Measurements from ENCODE around the gene MRAP. TPM values are rescaled to one million over a fixed set of nuclear protein-coding genes. Genes with fewer than 3 reads are reported as not detected.

Gene MRAP
- total and polyA plus RNA-seq, 2 experiments from 2014 or later = not detected

DNA sequence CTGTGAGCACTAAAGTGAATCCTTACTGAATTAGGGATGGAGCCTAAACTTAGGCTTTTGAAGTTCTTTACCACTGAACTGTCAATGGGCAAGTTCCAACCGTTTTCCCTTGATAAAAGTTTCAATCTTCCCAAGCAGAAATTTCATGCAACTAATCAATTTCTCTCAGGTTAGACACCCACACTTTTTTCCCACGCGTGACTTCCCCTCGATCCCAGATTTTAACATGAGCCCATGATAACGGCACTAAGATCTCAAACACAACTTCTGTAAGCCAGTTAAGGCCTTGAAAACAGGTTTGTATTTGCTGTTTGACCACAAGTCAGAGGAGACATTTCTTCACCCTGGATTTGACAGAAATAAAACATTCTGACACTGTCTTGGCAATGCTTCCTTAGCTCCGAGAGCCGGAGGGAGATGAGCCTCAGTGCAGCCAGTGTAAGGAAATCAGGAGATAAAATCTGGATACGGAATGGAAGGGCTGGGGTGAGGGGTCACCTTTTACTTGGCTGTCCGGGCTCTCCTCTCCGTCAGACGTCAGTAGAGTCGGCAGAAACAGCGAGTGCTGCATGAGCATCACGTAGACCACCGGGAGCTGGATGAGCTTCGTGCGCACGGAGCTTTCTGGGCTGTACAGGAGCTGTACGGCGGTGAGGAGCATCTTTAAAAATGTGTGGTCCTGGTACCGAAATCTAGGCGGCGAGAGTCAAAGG is 39.7 kb downstream of the MRAP start:
- no peaks in the 10 kb centered on the region for H3K9me2 ChIP-seq (ENCODE audit: insufficient read depth)
- WGBS, 2 experiments (ENCODE audit: low coverage in 1 of 2, low lambda C conversion rate in 2 of 2, missing lambda C conversion rate in 2 of 2) = 95 to 97% methylated on average over 23 of the region's 23 CpGs
- H2AFZ ChIP-seq = no peak overlapping the region
- peaks cover 13% of the 10 kb centered on the region for H3K4me1 ChIP-seq (ENCODE audit: insufficient read depth)
- H3K36me3 ChIP-seq (ENCODE audit: low read depth) = peaks cover 41% of the 10 kb centered on the region
- H3K4me2 ChIP-seq (ENCODE audit: unreplicated experiment) = no peak overlapping the region
- H3K27ac ChIP-seq = no peak overlapping the region
- no peak overlapping the region for H3K9ac ChIP-seq
- DNase-seq = no peak
- no peaks in the 10 kb centered on the region for H4K20me1 ChIP-seq (ENCODE audit: insufficient read depth)
- in situ Hi-C loops (cut with MboI) = no loop called here
- H3K27me3 ChIP-seq (replicated peaks; ENCODE audit: insufficient read depth) = no peaks in the 10 kb centered on the region
- no peak overlapping the region for H3K4me3 ChIP-seq
- H3F3A ChIP-seq (ENCODE audit: insufficient read depth) = peaks cover 17% of the 10 kb centered on the region
- TF ChIP-seq EZH2phosphoT487 (IDR thresholded peaks at IDR 0.05; ENCODE audit: insufficient read depth, low read depth) (no peak), EZH2 (IDR thresholded peaks at IDR 0.05; ENCODE audit: insufficient read depth, poor library complexity, severe bottlenecking) (no peak)
- no peaks in the 10 kb centered on the region for H3K9me3 ChIP-seq (ENCODE audit: low read depth)
- 0 out of 2 replicates have a peak, but pooled peaks cover 3% of the 10 kb centered on the region for H3K79me2 ChIP-seq (ENCODE audit: insufficient read depth)

DNA sequence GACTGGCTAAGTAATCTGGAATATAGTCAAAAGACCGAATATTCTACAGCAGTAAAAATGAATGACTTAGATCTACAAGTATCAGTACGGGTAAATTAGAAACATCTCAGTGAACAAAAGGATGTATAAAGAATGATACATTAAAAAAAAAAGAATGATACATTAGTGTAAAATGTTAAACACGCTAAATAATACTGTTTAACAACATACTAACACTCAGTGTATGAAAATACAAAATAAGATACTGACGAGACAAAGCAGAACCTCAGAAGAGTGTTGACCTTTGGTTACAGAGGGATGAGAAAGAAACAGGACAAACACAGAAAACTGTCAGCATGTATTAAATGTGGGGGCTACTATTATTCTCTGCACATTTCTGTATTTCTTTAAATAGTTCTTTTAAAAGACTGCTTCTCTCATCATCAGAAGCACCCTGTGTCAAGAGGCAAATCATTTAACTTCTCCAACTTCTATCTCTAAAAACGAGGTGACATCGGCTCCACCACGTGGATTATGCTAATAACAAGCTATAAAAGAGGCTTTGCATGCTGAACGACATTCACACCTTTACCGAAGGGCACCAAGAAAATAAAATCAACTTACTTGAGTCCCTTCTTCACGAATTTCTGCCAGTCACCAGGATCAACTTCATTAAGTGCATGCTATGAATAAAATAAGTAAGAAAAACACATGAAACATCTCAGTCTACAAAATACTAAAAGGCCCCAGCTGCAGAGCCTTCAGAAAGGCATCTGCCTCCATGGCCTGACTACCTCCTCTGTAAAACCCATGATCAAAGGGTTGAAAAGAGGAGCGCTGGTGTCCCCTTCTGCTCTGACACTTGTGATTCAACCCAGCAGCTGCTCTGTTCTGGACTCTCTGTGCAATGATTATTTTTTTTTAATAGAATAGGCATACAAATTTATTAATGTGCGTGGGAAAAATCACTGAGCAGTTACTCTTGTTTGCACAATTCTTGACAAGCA is 42.5 kb downstream of the MRAP start:
- no peak overlapping the region for H3K4me2 ChIP-seq (ENCODE audit: unreplicated experiment)
- 90% methylated on average over 12 of the region's 12 CpGs for WGBS, 2 experiments (ENCODE audit: low coverage in 1 of 2, low lambda C conversion rate in 2 of 2, missing lambda C conversion rate in 2 of 2)
- H3K9me2 ChIP-seq (ENCODE audit: insufficient read depth) = no peaks in the 10 kb centered on the region
- H4K20me1 ChIP-seq (ENCODE audit: insufficient read depth) = no peaks in the 10 kb centered on the region
- no peak for TF ChIP-seq EZH2 (IDR thresholded peaks at IDR 0.05; ENCODE audit: insufficient read depth, poor library complexity, severe bottlenecking)
- no peak for TF ChIP-seq EZH2phosphoT487 (IDR thresholded peaks at IDR 0.05; ENCODE audit: insufficient read depth, low read depth)
- no peaks in the 10 kb centered on the region; the same call in 1 of the 2 replicates for H3K4me1 ChIP-seq (ENCODE audit: insufficient read depth)
- no peaks in the 10 kb centered on the region for H3K9me3 ChIP-seq (ENCODE audit: low read depth)
- no peak for DNase-seq
- H3K27me3 ChIP-seq (replicated peaks; ENCODE audit: insufficient read depth) = no peaks in the 10 kb centered on the region
- peaks cover 5% of the 10 kb centered on the region; the same call in 1 of the 2 replicates for H3F3A ChIP-seq (ENCODE audit: insufficient read depth)
- H2AFZ ChIP-seq = no peak overlapping the region
- in situ Hi-C loops (cut with MboI) = no loop called here
- peaks cover 62% of the 10 kb centered on the region for H3K36me3 ChIP-seq (ENCODE audit: low read depth)
- H3K4me3 ChIP-seq = no peak overlapping the region
- H3K9ac ChIP-seq = no peak overlapping the region
- H3K79me2 ChIP-seq (ENCODE audit: insufficient read depth) = peaks cover 15% of the 10 kb centered on the region
- no peak overlapping the region for H3K27ac ChIP-seq

DNA sequence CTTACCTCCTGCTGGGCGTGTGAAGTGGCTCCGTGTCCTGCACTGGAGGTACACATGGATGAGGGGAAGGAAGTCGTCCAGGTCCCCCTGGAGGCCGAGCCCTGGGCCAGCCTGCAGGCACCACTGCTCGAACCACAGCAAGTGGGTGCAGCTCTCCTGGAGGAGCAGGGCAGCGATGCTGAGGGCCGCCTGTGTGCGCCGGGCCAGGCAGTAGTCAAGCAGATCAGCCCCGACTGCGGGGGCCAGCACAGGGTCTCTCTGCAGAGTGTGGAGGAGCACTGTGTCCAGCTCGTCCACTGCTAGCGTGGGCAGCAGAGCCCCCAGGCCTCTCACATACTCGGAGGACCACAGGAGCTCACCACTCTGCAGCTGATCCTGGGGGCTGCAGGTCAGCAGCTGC is 48.3 kb downstream of the MRAP start:
- in situ Hi-C loops (cut with MboI) = no loop called here
- no peak overlapping the region for H3K4me2 ChIP-seq (ENCODE audit: unreplicated experiment)
- H3K79me2 ChIP-seq (ENCODE audit: insufficient read depth) = peaks cover 15% of the 10 kb centered on the region
- no peak overlapping the region for H2AFZ ChIP-seq
- H3K36me3 ChIP-seq (ENCODE audit: low read depth) = peaks cover 51% of the 10 kb centered on the region
- H3K9me2 ChIP-seq (ENCODE audit: insufficient read depth) = no peaks in the 10 kb centered on the region
- H3K9me3 ChIP-seq (ENCODE audit: low read depth) = no peaks in the 10 kb centered on the region
- no peaks in the 10 kb centered on the region for H3F3A ChIP-seq (ENCODE audit: insufficient read depth)
- no peak overlapping the region for H3K4me3 ChIP-seq
- TF ChIP-seq EZH2phosphoT487 (IDR thresholded peaks at IDR 0.05; ENCODE audit: insufficient read depth, low read depth) = no peak
- TF ChIP-seq EZH2 (IDR thresholded peaks at IDR 0.05; ENCODE audit: insufficient read depth, poor library complexity, severe bottlenecking) = no peak
- no peaks in the 10 kb centered on the region for H4K20me1 ChIP-seq (ENCODE audit: insufficient read depth)
- DNase-seq = no peak
- H3K27ac ChIP-seq = no peak overlapping the region
- WGBS, 2 experiments (ENCODE audit: low coverage in 1 of 2, low lambda C conversion rate in 2 of 2, missing lambda C conversion rate in 2 of 2) = 96 to 100% methylated on average over 14 of the region's 14 CpGs
- H3K9ac ChIP-seq = no peak overlapping the region
- H3K27me3 ChIP-seq (replicated peaks; ENCODE audit: insufficient read depth) = no peaks in the 10 kb centered on the region
- H3K4me1 ChIP-seq (ENCODE audit: insufficient read depth) = no peaks in the 10 kb centered on the region

DNA sequence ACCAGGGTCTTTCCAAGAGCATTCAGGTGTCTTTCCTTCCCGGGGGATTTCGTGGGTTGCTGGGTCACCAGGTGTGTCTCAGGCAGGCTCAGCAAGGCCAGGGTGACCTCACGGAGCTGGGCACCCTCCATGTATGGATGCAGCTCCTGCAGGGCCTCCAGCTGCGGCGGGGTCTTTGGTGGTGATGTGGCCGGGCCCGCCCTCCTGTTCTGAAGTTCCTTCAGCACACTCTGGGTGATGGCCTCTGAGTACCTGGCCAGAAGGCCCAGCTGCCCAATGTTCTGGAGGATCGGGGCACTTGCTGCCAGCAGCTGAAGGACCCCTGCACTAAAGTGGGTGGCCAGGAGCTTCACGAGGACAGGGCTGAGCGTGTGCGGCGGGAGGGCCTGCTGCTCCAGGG is 48.7 kb downstream of the MRAP start:
- no peaks in the 10 kb centered on the region for H3K9me3 ChIP-seq (ENCODE audit: low read depth)
- no peak for TF ChIP-seq EZH2phosphoT487 (IDR thresholded peaks at IDR 0.05; ENCODE audit: insufficient read depth, low read depth)
- no peak for TF ChIP-seq EZH2 (IDR thresholded peaks at IDR 0.05; ENCODE audit: insufficient read depth, poor library complexity, severe bottlenecking)
- H3F3A ChIP-seq (ENCODE audit: insufficient read depth) = no peaks in the 10 kb centered on the region
- in situ Hi-C loops (cut with MboI) = no loop called here
- H2AFZ ChIP-seq = no peak overlapping the region
- H3K27ac ChIP-seq = no peak overlapping the region
- H3K4me3 ChIP-seq = no peak overlapping the region
- no peaks in the 10 kb centered on the region for H4K20me1 ChIP-seq (ENCODE audit: insufficient read depth)
- H3K4me1 ChIP-seq (ENCODE audit: insufficient read depth) = no peaks in the 10 kb centered on the region
- H3K27me3 ChIP-seq (replicated peaks; ENCODE audit: insufficient read depth) = no peaks in the 10 kb centered on the region
- H3K4me2 ChIP-seq (ENCODE audit: unreplicated experiment) = no peak overlapping the region
- H3K9me2 ChIP-seq (ENCODE audit: insufficient read depth) = no peaks in the 10 kb centered on the region
- H3K9ac ChIP-seq = no peak overlapping the region
- peaks cover 55% of the 10 kb centered on the region for H3K36me3 ChIP-seq (ENCODE audit: low read depth)
- 99% methylated on average over 11 to 12 of the region's 12 CpGs for WGBS, 2 experiments (ENCODE audit: low coverage in 1 of 2, low lambda C conversion rate in 2 of 2, missing lambda C conversion rate in 2 of 2)
- H3K79me2 ChIP-seq (ENCODE audit: insufficient read depth) = peaks cover 15% of the 10 kb centered on the region
- DNase-seq = no peak

All from GM23248 (cell line).